Kidney tubule cell (primary cell): ENCODE measurements around the gene UTP20.
"Not testable (repeated sequence)": the region's sequence is repeated elsewhere in the genome, so short reads cannot be mapped to it uniquely, and the experiment has no call there.

Experiments
- DNase-seq: peaks from one replicate; pipeline ENCODE4 v3.0.0-alpha.2; 2018; ENCODE audit warnings: low spot score

The UTP20 gene

DNA sequence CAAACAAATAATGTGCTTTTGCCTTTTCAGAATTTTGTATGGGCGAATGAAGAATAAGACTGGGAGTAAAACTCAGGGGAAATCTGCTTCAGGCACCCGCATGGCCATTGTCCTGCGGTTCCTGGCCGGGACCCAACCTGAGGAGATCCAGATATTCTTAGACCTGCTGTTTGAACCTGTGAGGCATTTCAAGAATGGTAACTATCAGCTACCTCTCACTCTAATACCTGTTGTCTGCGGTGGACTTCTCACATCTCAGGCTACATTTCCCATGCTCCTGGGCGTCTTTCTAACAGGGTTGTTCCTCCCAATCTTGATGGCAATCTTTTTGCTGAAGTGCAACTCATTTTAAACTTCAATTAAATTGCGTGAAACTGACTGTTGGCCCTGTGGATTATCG lies 47.1 kb downstream of the UTP20 start:
- DNase-seq = peak; percentile 25

DNA sequence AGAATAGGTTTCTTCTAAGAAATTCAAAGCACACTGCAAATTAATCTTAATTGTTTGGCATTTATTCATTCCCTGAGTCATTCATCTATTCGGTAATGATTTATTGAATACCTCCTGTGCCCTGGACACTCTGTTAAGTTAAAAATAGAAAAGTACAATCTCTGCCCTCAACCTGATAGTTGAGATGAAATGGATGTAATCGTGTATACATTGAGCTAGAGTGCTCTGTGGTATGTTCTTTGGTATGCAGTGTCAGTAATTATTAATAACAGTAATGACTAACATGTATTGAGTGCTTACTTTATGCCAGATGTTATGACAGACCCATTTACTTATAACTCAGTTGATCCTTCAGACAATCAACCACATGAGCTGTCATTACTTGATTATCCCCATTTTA lies 47.6 kb downstream of the UTP20 start:
- peak; percentile 55 for DNase-seq

DNA sequence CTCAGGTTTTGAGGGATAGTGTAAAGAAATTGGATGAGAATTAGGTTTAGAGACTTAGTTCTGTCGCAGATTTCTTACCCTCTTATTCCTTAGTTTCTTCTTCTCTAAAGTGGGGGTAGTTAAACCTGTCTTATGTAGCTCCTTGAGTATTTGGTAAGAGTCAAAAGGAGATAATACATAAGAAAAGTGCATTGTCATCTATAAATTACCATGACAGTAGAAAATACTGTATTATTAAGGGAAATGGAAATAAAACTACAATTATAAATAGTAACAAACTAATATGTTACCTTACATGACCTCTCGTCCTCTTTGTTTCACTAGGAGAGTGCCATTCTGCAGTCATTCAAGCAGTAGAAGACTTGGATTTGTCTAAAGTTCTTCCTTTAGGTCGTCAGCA lies 49.0 kb downstream of the UTP20 start:
- no peak for DNase-seq

DNA sequence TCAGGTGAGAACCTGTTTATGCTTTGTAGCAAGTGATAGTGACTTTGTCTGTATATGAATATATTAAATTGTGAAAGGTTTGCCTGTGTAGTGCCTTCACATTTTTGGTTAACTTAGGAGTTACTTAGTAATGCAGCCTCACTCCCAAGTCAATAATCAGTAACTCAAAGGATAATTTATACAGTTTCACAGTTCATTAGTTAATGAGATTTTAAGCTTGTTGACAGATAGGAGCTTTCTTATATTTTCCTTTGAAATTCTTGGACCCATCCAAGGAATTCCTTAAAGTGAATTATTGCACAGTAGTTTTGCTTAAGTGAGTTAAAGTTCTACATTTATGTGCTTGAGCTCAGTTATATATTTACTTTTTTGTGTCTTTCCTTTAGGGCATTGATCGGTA lies 50.7 kb downstream of the UTP20 start:
- DNase-seq = peak; percentile 23

DNA sequence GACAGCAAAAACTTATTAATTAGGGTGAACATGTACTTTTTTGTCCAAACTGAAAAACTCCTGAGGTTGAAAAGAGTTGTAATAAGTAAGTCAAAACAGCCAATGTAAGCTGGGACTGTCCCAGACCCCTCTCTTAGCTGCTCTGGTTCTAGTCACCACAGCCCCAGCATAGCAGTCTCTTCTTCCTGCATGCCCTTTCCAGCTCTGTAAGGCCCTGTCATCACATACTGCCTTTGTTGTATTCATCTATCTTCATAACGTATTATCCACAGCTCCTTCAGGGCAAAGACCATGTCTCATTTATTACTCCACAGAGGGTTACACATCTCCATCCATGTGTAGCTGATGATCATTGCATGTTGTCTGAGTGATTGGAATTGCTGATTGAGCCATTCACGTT lies 56.5 kb downstream of the UTP20 start:
- no peak for DNase-seq

DNA sequence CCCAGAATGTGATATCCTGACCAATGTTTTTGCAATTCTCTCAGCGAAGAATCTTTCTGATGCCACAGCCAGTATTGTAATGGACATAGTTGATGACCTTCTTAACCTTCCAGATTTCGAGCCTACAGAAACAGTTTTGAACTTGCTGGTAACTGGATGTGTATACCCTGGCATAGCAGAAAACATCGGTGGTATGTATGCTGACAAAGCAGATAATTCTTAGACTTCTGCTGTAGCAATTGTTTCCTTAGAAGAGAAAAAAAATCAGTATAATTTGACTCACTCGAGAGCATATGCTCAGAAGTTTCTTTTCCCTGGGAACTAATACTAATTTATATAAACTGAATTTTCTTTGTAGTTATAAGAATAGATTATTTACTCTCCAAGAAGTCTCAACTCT lies 58.2 kb downstream of the UTP20 start:
- no peak for DNase-seq

DNA sequence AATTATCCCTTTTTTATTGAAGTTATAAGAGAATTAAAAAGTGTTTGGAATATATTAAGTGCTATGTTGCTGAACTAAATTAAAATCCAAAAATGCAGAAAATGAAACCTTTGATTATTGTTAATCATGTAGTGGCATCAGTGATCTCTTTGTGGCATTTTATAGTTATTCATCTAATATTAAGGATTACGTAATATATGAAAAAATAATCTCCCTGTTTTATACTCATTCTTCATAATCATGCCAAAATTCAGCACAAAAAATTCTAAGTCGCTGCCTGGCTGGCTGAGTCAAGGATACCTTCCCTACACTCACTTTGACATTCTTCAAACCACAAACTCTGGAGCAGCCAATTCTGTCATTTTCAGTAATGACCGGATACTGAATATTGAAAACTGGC lies 64.0 kb downstream of the UTP20 start:
- DNase-seq = no peak

DNA sequence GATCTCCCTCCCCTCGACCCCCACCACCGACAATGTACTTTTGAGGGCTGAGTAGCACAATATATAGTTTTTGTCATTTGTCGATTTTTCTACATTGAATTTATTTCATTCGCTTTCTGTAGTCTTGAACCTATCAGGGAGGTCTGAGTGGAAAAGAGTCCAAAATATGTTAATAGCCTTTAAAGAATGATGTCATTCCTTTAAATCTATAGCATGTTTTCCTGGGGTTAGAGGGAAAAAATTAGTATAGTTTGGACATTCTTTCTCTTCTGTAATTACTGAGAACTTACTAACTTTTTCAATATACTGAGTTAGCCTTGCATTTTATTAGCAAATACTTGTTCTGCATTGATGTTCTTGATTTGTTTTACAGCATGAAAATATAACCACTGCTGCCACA lies 71.8 kb downstream of the UTP20 start:
- DNase-seq = no peak

DNA sequence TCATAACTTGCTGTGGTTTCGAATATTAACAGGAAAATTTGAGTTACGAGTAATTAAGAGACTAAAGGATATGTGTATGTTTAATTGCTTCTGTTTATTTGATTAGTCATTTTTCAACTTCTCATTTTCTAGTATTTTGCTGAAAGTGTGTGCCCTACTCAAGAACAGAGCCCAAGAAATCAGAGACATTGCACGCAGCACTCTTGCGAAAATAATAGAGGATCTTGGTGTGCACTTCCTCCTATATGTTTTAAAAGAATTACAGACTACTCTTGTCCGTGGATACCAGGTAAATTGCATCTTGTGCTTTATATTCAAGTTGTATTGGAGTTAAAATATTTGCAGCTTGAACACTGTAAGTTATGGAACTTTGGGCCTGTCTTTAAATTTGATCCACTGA lies 76.9 kb downstream of the UTP20 start:
- DNase-seq = no peak

DNA sequence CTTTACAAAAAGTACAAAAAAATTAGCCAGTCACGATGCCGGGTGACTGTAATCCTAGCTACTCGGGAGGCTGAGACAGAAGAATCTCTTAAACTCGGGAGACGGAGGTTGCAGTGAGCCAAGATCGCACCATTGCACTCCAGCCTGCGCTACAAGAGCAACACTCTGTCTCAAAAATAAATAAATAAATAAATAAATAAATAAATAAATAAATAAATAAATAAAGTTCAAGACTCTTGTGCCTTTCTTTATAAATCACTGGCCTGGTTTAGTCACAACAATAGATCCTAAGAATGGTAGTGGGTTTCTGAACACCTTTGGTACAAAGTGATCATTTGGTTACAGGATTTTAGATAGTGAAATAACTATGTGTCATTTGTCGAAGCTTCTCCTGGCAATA lies 81.5 kb downstream of the UTP20 start:
- DNase-seq = no peak

DNA sequence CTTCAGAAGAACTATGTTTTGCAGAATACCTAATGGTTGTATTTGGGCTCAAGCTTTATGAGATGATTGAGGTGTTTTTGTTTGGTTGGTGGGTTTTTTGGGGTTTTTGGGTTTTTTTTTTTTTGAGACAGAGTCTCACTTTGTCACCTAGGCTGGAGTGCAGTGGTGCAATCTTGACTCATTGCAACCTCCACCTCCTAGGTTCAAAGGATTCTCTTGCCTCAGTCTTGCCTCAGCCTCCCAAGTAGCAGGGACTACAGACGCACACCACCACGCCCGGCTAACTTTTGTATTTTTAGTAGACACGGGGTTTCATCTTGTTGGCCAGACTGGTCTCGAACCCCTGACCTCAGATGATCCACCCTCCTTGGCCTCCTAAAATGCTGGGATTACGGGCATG lies 88.1 kb downstream of the UTP20 start:
- DNase-seq = no peak

DNA sequence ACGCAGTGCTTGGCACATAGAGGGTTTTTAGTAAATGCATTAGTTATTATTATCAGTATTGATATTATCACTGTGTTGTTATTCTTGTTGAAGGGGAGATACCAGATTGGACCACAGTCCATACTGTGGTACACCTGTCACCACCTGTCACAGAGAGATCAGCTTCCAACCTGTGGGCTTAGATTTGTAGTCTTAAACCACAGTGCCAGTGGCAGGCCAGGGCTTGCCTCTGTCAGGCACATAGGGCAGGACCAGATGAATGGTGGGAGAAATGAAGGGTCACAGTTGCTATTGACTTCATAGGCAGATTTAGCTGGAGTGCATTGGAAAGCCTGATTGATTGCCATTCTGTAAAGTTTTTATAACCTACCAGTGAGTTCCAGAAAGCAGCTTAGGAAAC lies 92.5 kb downstream of the UTP20 start:
- no peak for DNase-seq

DNA sequence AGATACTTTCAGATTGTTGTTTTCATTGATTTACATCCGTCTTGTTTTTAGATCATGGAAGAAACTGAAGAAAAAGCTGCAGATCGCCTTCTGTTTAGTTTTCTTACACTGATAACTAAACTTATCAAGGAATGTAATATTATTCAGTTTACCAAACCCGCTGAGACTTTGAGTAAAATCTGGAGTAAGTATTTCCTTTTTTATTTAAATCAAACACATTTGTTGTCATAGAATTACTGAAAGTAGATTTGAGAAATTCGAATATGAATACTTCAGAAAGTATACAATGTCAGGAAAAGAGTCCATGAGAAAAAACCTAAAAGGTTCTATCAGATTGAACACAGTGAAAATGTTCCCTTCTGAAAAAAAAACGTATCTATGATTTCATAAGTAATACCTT lies 95.7 kb downstream of the UTP20 start:
- DNase-seq = no peak

DNA sequence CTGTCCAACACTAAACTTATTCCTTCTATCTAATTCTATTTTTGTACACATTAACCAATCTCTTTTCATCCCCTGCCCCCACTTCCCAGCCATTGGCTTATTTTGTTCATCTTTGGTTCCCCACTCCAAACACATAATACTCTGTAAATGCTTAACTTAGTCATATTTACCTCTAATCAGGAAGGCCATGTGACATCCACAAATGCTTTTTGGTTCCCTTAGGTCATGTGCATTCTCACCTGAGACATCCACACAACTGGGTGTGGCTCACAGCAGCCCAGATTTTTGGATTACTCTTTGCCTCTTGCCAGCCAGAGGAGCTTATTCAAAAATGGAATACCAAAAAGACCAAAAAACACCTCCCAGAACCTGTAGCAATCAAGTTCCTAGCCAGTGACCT lies 99.2 kb downstream of the UTP20 start:
- DNase-seq = no peak

DNA sequence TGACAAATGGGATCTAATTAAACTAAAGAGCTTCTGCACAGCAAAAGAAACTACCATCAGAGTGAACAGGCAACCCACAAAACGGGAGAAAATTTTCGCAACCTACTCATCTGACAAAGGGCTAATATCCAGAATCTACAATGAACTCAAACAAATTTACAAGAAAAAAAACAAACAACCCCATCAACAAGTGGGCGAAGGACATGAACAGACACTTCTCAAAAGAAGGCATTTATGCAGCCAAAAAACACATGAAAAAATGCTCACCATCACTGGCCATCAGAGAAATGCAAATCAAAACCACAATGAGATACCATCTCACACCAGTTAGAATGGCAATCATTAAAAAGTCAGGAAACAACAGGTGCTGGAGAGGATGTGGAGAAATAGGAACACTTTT lies 111.3 kb downstream of the UTP20 start:
- not testable (repeated sequence) for DNase-seq

DNA sequence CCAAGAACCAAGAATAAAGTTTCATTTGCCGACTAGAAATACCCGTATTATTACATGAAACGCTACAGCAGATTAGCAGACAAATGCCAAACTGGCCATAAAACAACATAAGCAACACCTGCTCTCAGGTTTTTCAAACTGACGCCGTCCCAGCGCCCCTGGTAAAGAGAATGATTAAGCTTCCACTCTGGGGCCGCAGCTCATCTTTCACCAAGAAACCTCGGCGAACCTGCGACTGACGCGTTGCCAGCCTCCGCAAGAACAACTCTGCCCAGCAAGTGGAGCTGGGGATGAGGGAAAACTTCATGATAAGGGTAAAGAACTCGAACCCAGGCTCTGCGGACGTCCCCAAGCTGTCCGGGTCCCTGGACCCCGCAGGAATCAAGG lies 127.1 kb downstream of the UTP20 start:
- no peak for DNase-seq

DNA sequence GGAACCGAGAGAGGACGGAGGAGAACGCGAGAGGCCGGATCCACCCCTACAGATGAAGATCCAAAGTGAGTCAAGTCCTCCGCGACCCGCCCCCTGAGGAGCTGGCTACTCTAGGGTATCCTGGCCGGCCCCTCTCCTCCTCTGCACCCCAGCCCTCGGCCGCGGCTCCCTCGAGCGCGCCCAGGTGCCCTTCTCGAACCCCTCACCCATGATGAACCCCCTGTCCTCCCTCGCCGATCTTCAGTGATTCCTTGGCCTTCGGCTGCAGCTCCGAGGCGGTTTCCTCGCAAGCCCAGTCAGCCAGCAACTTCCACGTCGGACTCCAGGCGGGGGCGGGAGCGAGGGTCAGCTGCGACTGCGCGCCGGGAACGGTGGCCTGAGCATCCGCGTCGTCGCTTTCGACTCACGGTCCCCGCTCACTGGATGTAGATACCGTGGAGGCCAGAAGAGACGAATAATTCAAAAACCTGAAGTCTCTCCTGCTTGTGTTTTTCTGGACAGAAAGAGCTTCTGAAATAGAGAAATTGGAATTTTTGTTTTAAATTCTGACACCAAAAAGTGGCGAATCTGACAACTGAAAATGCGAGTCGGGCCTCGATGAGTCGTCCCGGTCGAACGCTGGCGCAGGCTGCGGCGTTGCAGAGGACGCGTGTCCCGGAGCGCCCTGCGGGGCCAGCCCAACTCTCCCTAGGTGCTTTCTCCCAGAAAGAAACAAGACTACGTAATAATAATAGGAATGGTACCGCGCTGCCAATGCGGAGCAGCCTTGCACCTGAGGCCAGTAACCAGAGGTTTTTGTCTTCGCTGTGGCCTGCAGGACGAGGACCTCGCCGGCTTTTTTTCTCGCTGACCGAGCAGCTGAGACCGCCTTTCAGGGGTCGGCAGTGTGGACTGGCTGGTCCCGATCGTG lies 127.8 kb downstream of the UTP20 start, which contains the start of gene ARL1:
ARL1 (minus strand) TSS at position 337 of the 910 bp plus-strand sequence; CDS start at position 210, 127 bp downstream.
- peak; percentile 92 for DNase-seq

DNA sequence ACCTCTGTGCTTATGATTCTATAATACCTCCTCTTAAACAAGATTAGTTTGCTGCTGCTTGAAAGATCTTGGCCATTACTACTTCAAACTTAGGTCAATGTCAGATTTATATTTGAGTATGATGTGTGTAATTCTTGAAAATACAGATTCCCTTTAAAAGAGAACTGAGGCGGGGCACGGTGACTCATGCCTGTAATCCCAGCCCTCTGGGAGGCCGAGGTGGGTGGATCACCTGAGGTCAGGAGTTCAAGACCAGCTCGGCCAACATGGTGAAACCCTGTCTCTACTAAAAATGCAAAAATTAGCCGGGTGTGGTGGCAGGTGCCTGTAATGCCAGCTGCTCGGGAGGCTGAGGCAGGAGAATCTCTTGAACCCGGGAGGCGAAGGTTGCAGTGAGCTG lies 130.3 kb downstream of the UTP20 start:
- not testable (repeated sequence) for DNase-seq

DNA sequence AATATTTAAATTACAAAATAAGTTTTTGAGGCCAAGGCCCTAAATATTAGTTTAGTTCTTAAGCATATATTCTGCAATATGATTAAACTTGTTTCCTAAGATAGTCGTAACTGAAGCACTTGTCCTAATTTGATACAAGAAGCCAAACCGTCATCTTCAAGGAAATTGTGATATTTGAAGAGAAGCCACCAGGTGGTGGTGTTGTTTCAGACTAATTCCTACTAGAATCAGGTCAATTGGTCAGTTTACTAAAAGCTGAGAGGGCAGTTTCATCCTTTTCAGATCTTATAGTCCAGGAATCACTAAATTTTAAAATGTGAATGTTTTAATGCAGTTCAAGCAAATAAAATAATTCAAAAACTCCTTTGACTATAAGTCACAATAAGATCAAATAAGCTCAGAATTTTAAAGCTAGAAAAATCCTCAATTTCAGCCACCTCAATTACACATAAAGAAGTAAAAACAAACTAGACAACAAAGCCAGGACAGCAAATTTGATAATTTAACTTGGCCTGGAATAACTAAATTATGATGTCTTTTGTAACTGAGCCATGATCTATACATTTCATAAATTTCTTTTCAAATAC lies 134.7 kb downstream of the UTP20 start:
- DNase-seq = peak; percentile 65

DNA sequence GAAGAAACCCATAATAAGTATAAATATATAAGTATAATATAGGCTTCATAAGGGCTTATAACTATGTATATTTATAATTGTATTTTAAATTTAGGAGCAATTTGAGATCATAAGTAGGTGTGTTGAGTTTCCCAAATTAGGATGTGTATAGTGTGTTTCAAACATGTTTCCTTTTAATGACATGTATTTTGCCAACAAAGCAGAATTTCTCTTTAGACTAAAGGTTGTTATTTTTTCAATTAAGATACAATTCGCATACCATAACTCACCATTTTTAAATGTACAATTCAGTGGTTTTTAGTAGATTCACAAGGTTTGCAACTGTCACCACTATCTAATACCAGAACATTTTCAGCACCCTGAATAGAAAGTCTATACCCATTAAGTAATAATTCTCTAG lies 135.3 kb downstream of the UTP20 start:
- DNase-seq = no peak

DNA sequence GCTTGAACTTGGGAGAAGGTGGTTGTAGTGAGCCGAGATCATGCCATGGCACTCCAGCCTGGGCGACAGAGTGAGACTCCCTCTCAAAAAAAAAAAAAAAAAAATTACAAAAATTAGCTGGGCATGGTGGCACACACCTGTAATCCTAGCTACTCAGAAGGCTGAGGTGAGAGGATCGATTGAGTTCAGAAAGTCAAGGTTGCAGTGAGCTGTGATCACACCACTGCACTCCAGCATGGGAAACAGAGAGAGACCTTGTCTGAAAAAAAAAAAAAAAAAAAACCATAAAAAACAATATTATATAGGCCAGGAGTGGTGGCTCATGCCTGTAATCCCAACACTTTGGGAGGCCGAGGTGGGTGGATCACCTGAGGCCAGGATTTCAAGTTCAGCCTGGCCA lies 142.2 kb downstream of the UTP20 start:
- not testable (repeated sequence) for DNase-seq

DNA sequence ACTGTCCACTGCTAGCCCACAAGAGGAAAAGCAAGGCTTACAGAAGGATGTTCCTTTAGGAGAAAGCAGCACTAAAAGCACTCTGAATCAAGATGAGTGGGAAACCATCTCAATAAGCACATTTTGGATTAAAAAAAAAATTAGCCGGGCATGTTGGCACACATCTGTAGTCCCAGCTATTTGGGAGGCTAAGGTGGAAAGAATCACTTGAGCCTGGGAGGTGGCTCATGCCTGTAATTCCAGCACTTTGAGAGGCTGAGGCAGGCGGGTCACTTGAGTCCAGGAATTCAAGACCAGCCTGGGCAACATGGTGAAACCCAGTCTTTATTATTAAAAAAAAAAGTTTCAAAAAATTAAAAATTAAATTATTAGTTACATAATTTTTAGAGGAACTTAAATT lies 144.7 kb downstream of the UTP20 start:
- no peak for DNase-seq

DNA sequence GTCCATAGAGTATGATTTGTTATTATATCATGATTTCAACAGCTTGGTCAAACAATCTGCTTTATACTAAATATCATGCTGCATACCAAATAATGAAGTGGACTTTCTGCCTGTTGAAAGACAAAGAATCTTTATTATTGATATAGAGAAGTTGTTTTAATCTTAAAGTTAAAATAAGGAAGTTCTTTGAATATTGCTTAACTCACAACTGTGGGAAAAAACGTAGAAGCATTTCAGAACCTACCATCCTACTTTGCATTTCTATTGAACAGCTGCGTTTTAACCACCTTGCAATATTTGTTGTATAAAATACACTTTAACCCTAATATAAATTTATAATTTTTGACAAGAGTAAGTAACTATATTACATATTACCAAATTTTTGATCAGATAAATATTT lies 150.6 kb downstream of the UTP20 start:
- DNase-seq = no peak

DNA sequence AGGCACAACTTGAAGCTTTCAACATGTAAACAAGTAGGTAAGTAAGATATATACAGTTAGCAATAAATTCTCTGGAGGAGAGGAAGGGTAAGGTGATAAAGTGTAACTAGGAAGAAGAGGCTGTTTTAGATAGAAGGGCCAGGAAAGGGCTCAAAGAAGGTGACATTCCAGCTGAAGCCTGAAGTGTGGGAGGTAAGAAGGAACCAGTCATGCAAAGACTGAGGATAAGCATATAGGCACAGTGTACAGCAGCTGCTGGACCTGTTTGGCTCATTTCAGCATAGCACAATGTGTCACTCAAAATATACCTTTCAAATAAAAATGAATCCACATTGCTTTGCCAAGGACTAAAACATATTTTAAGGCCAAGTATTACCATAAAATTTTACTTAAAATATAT lies 156.2 kb downstream of the UTP20 start:
- no peak for DNase-seq
